Measurements from ENCODE around the gene PDIA4.

DNA sequence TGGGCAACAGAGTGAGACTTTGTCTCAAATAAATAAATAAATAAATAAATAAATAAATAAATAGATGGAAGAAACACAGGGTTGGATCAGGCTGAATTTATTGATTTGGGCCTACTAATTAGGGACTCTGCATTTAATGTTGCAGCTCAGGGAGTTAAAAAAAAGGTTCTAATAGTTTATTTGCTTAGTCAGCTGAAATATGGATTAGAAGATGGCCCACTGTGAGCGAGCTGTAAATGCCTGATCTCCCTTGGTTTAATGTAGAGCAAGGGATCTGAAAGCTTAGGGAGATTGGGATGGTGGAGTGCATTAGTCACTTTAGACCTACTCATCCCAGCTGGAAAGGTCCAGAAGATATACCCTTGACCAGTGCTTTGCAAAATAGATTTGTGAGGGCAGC is 25.1 kb upstream of the PDIA4 start:
- no peak for TF ChIP-seq CTCF (IDR thresholded peaks at IDR 0.05)
- TF ChIP-seq POLR2A (IDR thresholded peaks at IDR 0.05): no peak
- TF ChIP-seq POLR2AphosphoS5 (IDR thresholded peaks at IDR 0.05; ENCODE audit: insufficient read depth in 1 of 2, low read depth in 1 of 2): no peak

All from vagina (tissue), 2 donors.